HEK293 (cell line): Measurements from ENCODE around the gene ARPC1A.

ENCODE experiments used
- BCL11B ChIP-seq: fragments of 450-650 bp; formaldehyde crosslinking; IDR thresholded peaks from 2 replicates; pipeline ENCODE4 v1.5.1; 2016; ENCODE audit warnings: low read depth, missing biosample characterization, missing genetic modification characterization
- KLF10 ChIP-seq: fragments of 450-650 bp; IDR thresholded peaks from 2 replicates; pipeline ENCODE4 v1.5.1; 2018; ENCODE audit warnings: missing biosample characterization, mild to moderate bottlenecking, missing genetic modification characterization
- KLF17 ChIP-seq: fragments of 450-650 bp; formaldehyde crosslinking; IDR thresholded peaks from 2 replicates; pipeline ENCODE4 v1.5.1; 2016; ENCODE audit warnings: missing biosample characterization, missing genetic modification characterization
- KLF8 ChIP-seq: fragments of 450-650 bp; formaldehyde crosslinking; IDR thresholded peaks from 2 replicates; pipeline ENCODE4 v1.5.1; 2016; ENCODE audit warnings: missing biosample characterization, missing genetic modification characterization
- OVOL3 ChIP-seq: fragments of 450-650 bp; formaldehyde crosslinking; IDR thresholded peaks from 2 replicates; pipeline ENCODE4 v1.5.1; 2016; ENCODE audit warnings: missing biosample characterization, missing genetic modification characterization
- PRDM1 ChIP-seq: fragments of 450-650 bp; formaldehyde crosslinking; IDR thresholded peaks from 2 replicates; pipeline ENCODE4; 2016; ENCODE audit warnings: missing biosample characterization, missing genetic modification characterization
- SCRT2 ChIP-seq: fragments of 450-650 bp; formaldehyde crosslinking; IDR thresholded peaks from 2 replicates; pipeline ENCODE4 v1.5.1; 2016; ENCODE audit warnings: missing biosample characterization, missing genetic modification characterization
- SP7 ChIP-seq: fragments of 450-650 bp; formaldehyde crosslinking; IDR thresholded peaks from 2 replicates; pipeline ENCODE4 v1.5.1; 2016; ENCODE audit warnings: missing biosample characterization, missing genetic modification characterization
- YY1 ChIP-seq: fragments of 450-650 bp; formaldehyde crosslinking; IDR thresholded peaks from 2 replicates; pipeline ENCODE4 v1.5.1; 2018; ENCODE audit warnings: missing biosample characterization, missing genetic modification characterization
- ZBTB11 ChIP-seq: fragments of 450-650 bp; formaldehyde crosslinking; conservative IDR thresholded peaks from 2 replicates; pipeline ENCODE4 v1.5.1; 2016; ENCODE audit warnings: low read depth, missing biosample characterization, missing genetic modification characterization
- ZNF10 ChIP-seq: fragments of 450-650 bp; formaldehyde crosslinking; IDR thresholded peaks from 2 replicates; pipeline ENCODE4 v1.5.1; 2017; ENCODE audit warnings: missing biosample characterization, missing genetic modification characterization
- ZNF311 ChIP-seq: fragments of 450-650 bp; formaldehyde crosslinking; IDR thresholded peaks from 2 replicates; pipeline ENCODE4 v1.5.1; 2017; ENCODE audit warnings: missing biosample characterization, missing genetic modification characterization, borderline replicate concordance
- ZNF366 ChIP-seq: fragments of 450-650 bp; formaldehyde crosslinking; conservative IDR thresholded peaks from 2 replicates; pipeline ENCODE4 v1.5.1; 2016; ENCODE audit warnings: missing biosample characterization, missing genetic modification characterization
- ZNF394 ChIP-seq: fragments of 450-650 bp; formaldehyde crosslinking; IDR thresholded peaks from 2 replicates; pipeline ENCODE4 v1.5.1; 2016; ENCODE audit warnings: missing biosample characterization, missing genetic modification characterization, mild to moderate bottlenecking, moderate library complexity, borderline replicate concordance
- ZNF518A ChIP-seq: fragments of 450-650 bp; formaldehyde crosslinking; conservative IDR thresholded peaks from 2 replicates; pipeline ENCODE4 v1.5.1; 2016; ENCODE audit warnings: low read depth, missing biosample characterization, missing genetic modification characterization
- ZNF629 ChIP-seq: fragments of 450-650 bp; formaldehyde crosslinking; IDR thresholded peaks from 2 replicates; pipeline ENCODE4 v1.5.1; 2017; ENCODE audit warnings: missing biosample characterization, missing genetic modification characterization
- ZNF777 ChIP-seq: fragments of 450-650 bp; formaldehyde crosslinking; IDR thresholded peaks from 2 replicates; pipeline ENCODE4 v1.5.1; 2017; ENCODE audit warnings: missing biosample characterization, missing genetic modification characterization, borderline replicate concordance
- ZNF843 ChIP-seq: fragments of 450-650 bp; formaldehyde crosslinking; IDR thresholded peaks from 2 replicates; pipeline ENCODE4 v1.5.1; 2016; ENCODE audit warnings: missing biosample characterization, missing genetic modification characterization
- TF ChIP-seq, protein P1 (sequence below): fragments of 450-650 bp; formaldehyde crosslinking; IDR thresholded peaks from 2 replicates; pipeline ENCODE4 v1.5.1; 2016; ENCODE audit warnings: missing biosample characterization, missing genetic modification characterization
- TF ChIP-seq, protein P2 (sequence below): fragments of 450-650 bp; formaldehyde crosslinking; IDR thresholded peaks from 2 replicates; pipeline ENCODE4 v1.5.1; 2017; ENCODE audit warnings: missing biosample characterization, missing genetic modification characterization
- TF ChIP-seq, protein P3 (sequence below): fragments of 450-650 bp; formaldehyde crosslinking; IDR thresholded peaks from 2 replicates; pipeline ENCODE4 v1.5.1; 2016; ENCODE audit warnings: missing biosample characterization, missing genetic modification characterization

Gene ARPC1A

GRCh38 chr7:99408379-99409191 is 82.9 kb downstream of the ARPC1A start, which contains the start of the genes BUD31 and PDAP1 (continued):
- no peak for TF ChIP-seq ZNF311 (tag by site-specific recombination)
- TF ChIP-seq YY1 (tag by site-specific recombination): peak; percentile 62
- peak; percentile 77 for TF ChIP-seq KLF10 (tag by site-specific recombination)
- peak; percentile 80 for TF ChIP-seq ZNF394 (tag by site-specific recombination)
- 0 out of 2 replicates have a peak, but pooled peaks have one; percentile 12 for TF ChIP-seq OVOL3 (tag by site-specific recombination)
- TF ChIP-seq ZBTB11 (tag by site-specific recombination): peak; percentile 95
- peak; percentile 90 for TF ChIP-seq BCL11B
- peak; percentile 95 for TF ChIP-seq KLF8
- TF ChIP-seq ZNF629 (tag by site-specific recombination): peak; percentile 96
- peak; percentile 79 for TF ChIP-seq ZNF843 (tag by site-specific recombination)
- TF ChIP-seq ZNF518A: peak; percentile 99
- TF ChIP-seq, protein P1, sequence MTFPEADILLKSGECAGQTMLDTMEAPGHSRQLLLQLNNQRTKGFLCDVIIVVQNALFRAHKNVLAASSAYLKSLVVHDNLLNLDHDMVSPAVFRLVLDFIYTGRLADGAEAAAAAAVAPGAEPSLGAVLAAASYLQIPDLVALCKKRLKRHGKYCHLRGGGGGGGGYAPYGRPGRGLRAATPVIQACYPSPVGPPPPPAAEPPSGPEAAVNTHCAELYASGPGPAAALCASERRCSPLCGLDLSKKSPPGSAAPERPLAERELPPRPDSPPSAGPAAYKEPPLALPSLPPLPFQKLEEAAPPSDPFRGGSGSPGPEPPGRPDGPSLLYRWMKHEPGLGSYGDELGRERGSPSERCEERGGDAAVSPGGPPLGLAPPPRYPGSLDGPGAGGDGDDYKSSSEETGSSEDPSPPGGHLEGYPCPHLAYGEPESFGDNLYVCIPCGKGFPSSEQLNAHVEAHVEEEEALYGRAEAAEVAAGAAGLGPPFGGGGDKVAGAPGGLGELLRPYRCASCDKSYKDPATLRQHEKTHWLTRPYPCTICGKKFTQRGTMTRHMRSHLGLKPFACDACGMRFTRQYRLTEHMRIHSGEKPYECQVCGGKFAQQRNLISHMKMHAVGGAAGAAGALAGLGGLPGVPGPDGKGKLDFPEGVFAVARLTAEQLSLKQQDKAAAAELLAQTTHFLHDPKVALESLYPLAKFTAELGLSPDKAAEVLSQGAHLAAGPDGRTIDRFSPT: peak; percentile 81
- no peak for TF ChIP-seq ZNF777
- TF ChIP-seq, protein P2, sequence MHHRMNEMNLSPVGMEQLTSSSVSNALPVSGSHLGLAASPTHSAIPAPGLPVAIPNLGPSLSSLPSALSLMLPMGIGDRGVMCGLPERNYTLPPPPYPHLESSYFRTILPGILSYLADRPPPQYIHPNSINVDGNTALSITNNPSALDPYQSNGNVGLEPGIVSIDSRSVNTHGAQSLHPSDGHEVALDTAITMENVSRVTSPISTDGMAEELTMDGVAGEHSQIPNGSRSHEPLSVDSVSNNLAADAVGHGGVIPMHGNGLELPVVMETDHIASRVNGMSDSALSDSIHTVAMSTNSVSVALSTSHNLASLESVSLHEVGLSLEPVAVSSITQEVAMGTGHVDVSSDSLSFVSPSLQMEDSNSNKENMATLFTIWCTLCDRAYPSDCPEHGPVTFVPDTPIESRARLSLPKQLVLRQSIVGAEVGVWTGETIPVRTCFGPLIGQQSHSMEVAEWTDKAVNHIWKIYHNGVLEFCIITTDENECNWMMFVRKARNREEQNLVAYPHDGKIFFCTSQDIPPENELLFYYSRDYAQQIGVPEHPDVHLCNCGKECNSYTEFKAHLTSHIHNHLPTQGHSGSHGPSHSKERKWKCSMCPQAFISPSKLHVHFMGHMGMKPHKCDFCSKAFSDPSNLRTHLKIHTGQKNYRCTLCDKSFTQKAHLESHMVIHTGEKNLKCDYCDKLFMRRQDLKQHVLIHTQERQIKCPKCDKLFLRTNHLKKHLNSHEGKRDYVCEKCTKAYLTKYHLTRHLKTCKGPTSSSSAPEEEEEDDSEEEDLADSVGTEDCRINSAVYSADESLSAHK: peak; percentile 53
- TF ChIP-seq KLF17 (tag by site-specific recombination): peak; percentile 90
- TF ChIP-seq SCRT2: peak; percentile 86
- TF ChIP-seq ZNF366: peak; percentile 36; the same call in 1 of the 2 replicates
- TF ChIP-seq, protein P3, sequence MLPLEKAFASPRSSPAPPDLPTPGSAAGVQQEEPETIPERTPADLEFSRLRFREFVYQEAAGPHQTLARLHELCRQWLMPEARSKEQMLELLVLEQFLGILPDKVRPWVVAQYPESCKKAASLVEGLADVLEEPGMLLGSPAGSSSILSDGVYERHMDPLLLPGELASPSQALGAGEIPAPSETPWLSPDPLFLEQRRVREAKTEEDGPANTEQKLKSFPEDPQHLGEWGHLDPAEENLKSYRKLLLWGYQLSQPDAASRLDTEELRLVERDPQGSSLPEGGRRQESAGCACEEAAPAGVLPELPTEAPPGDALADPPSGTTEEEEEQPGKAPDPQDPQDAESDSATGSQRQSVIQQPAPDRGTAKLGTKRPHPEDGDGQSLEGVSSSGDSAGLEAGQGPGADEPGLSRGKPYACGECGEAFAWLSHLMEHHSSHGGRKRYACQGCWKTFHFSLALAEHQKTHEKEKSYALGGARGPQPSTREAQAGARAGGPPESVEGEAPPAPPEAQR (tag by site-specific recombination): peak; percentile 91
- no peak for TF ChIP-seq PRDM1 (tag by site-specific recombination)
- 0 out of 2 replicates have a peak, but pooled peaks have one; percentile 20 for TF ChIP-seq ZNF10 (tag by site-specific recombination)
- peak; percentile 90 for TF ChIP-seq SP7
